Activated CD4-positive, alpha-beta memory T cell treated with anti-CD3 and anti-CD28 coated beads, Interleukin-2, amount 10 ng/mL, durations not matched to agents 7 days and 5 days (primary cell): ENCODE data around the gene SPRYD3. TPM values are rescaled to one million over a fixed set of nuclear protein-coding genes. Genes with fewer than 3 reads are reported as not detected.

Source experiments
- CTCF ChIA-PET: fragments of 350-600 bp; sonication (Branson Sonifier 250); formaldehyde crosslinking; loops from one replicate; lab custom pipeline; 2021; ENCODE audit warnings: antibody characterized with exemption, inconsistent platforms; lab: Charles Lee
- POLR2A ChIA-PET: fragments of 350-600 bp; sonication (Branson Sonifier 250); formaldehyde crosslinking; loops from one replicate; lab custom pipeline; 2021; ENCODE audit warnings: antibody characterized with exemption; lab: Charles Lee
- DNase-seq: peaks from one replicate; pipeline ENCODE4 v3.0.0-alpha.2; 2020
- H3K27ac Mint-ChIP-seq: one replicate; pipeline ENCODE4 v1.8.0; 2021; ENCODE audit warnings: mild to moderate bottlenecking, mixed read lengths
- H3K27me3 Mint-ChIP-seq: one replicate; pipeline ENCODE4 v1.8.0; 2021; ENCODE audit warnings: mixed read lengths
- H3K36me3 Mint-ChIP-seq: one replicate; pipeline ENCODE4 v1.8.0; 2021; ENCODE audit warnings: low read depth, mixed read lengths
- H3K4me1 Mint-ChIP-seq: one replicate; pipeline ENCODE4 v1.8.0; 2021; ENCODE audit warnings: mixed read lengths
- H3K4me3 Mint-ChIP-seq: one replicate; pipeline ENCODE4 v1.8.0; 2021; ENCODE audit warnings: mild to moderate bottlenecking, mixed read lengths
- H3K9me3 Mint-ChIP-seq: one replicate; pipeline ENCODE4 v1.8.0; 2021; ENCODE audit warnings: mixed read lengths
- total RNA-seq, 2 experiments: library from RNA; stranded (reverse); gene quantifications; one replicate each; pipeline ENCODE4 v1.2.3, GENCODE V29; 2021

The SPRYD3 gene
- total RNA-seq, 2 experiments from 2014 or later = 31.2 to 31.3 TPM

- no peak for DNase-seq
- POLR2A ChIA-PET = interaction anchor here (1.1 to 3.3 kb wide), 2 partner anchors 13 to 18 kb away, joined by 3 to 17 read pairs; partner anchors contain the start of gene SPRYD3
- H3K4me1 Mint-ChIP-seq = peaks cover 4% of the 10 kb centered on the region
- no peaks in the 10 kb centered on the region for H3K9me3 Mint-ChIP-seq
- H3K36me3 Mint-ChIP-seq = no peaks in the 10 kb centered on the region
- peaks cover 26% of the 10 kb centered on the region for H3K27me3 Mint-ChIP-seq
- H3K4me3 Mint-ChIP-seq = no peak overlapping the region
- H3K27ac Mint-ChIP-seq = no peak overlapping the region
- CTCF ChIA-PET = interaction anchor here (2.1 kb wide), 1 partner anchor 11 kb away, joined by 8 read pairs; the partner anchor contains the start of gene SOAT2
Observed at GRCh38 chr12:53091756-53092155, 12.6 kb upstream of the SPRYD3 start.

- no peak for DNase-seq
- Mint-ChIP-seq H3K27ac (no peak overlapping the region), H3K9me3 (no peaks in the 10 kb centered on the region), H3K27me3 (peaks cover 25% of the 10 kb centered on the region), H3K4me3 (no peak overlapping the region), H3K4me1 (peaks cover 4% of the 10 kb centered on the region), H3K36me3 (no peaks in the 10 kb centered on the region)
- CTCF ChIA-PET = interaction anchor here (1.0 kb wide), 1 partner anchor 11 kb away, joined by 5 read pairs; the partner anchor contains the start of gene SPRYD3
- POLR2A ChIA-PET = interaction anchor here (0.8 to 3.3 kb wide), 2 partner anchors 9 to 12 kb away, joined by 3 to 17 read pairs; partner anchors contain the start of gene SPRYD3
Observed at GRCh38 chr12:53090554-53090953, 11.4 kb upstream of the SPRYD3 start.

- Mint-ChIP-seq H3K4me1 (peaks cover 4% of the 10 kb centered on the region), H3K36me3 (no peaks in the 10 kb centered on the region), H3K9me3 (no peaks in the 10 kb centered on the region), H3K27ac (no peak overlapping the region), H3K4me3 (no peak overlapping the region), H3K27me3 (peaks cover 23% of the 10 kb centered on the region)
- DNase-seq = no peak
- ChIA-PET CTCF (interaction anchor here (1.0 kb wide), 1 partner anchor 11 kb away, joined by 5 read pairs; the partner anchor contains the start of gene SPRYD3), POLR2A (interaction anchor here (3.3 kb wide), 1 partner anchor 11 kb away, joined by 17 read pairs; the partner anchor contains the start of gene SPRYD3)
Observed at GRCh38 chr12:53090105-53090504, 10.9 kb upstream of the SPRYD3 start.

- CTCF ChIA-PET = interaction anchor here (1.4 to 2.9 kb wide), 3 partner anchors 13 to 20 kb away, joined by 7 to 10 read pairs (median 9); partner anchors contain the start of gene SOAT2
- H3K27ac Mint-ChIP-seq = no peak overlapping the region
- H3K36me3 Mint-ChIP-seq = no peaks in the 10 kb centered on the region
- peaks cover 4% of the 10 kb centered on the region for H3K4me1 Mint-ChIP-seq
- H3K4me3 Mint-ChIP-seq = no peak overlapping the region
- peaks cover 20% of the 10 kb centered on the region for H3K27me3 Mint-ChIP-seq
- DNase-seq = no peak
- POLR2A ChIA-PET = interaction anchor here (0.8 to 1.3 kb wide), 2 partner anchors 16 to 29 kb away, joined by 3 to 4 read pairs; no protein-coding TSS in a partner anchor
- no peaks in the 10 kb centered on the region for H3K9me3 Mint-ChIP-seq
Observed at GRCh38 chr12:53086361-53086760, 7.2 kb upstream of the SPRYD3 start.

- CTCF ChIA-PET = interaction anchor here (0.9 to 8.3 kb wide), 2 partner anchors 16 to 21 kb away, joined by 3 to 82 read pairs; partner anchors contain the start of gene SOAT2
- H3K4me1 Mint-ChIP-seq = peaks cover 29% of the 10 kb centered on the region
- DNase-seq = no peak
Observed at GRCh38 chr12:53082637-53083175, 3.5 kb upstream of the SPRYD3 start.

GRCh38 chr12:53078425-53079225 lies 565 bp downstream of the SPRYD3 start:
- POLR2A ChIA-PET = interaction anchor here (0.7 to 3.8 kb wide), 14 partner anchors 9 to 130 kb away, joined by 3 to 34 read pairs (median 6); partner anchors contain the start of genes CSAD, EIF4B, IGFBP6 and SOAT2
- H3K36me3 Mint-ChIP-seq = peaks cover 35% of the 10 kb centered on the region
- H3K4me3 Mint-ChIP-seq = peak overlapping the region; percentile 86
- no peak for DNase-seq
- H3K27ac Mint-ChIP-seq = peak overlapping the region; percentile 83
- CTCF ChIA-PET = interaction anchor here (1.0 to 8.3 kb wide), 12 partner anchors 12 to 243 kb away, joined by 3 to 82 read pairs (median 5); partner anchors contain the start of genes AAAS, EIF4B, IGFBP6 and SOAT2
- H3K9me3 Mint-ChIP-seq = no peaks in the 10 kb centered on the region
- H3K4me1 Mint-ChIP-seq = peaks cover 39% of the 10 kb centered on the region
- no peaks in the 10 kb centered on the region for H3K27me3 Mint-ChIP-seq

More at GRCh38 chr12:53082637-53083175, 3.5 kb upstream of the SPRYD3 start:
- POLR2A ChIA-PET = interaction anchor here (1.7 kb wide), 1 partner anchor 15 kb away, joined by 5 read pairs; the partner anchor contains the start of gene IGFBP6
- Mint-ChIP-seq H3K27ac (no peak overlapping the region), H3K36me3 (no peaks in the 10 kb centered on the region), H3K4me3 (no peak overlapping the region), H3K27me3 (peaks cover 11% of the 10 kb centered on the region), H3K9me3 (no peaks in the 10 kb centered on the region)

GRCh38 chr12:53077030-53077429 lies 2.2 kb downstream of the SPRYD3 start:
- Mint-ChIP-seq H3K9me3 (no peaks in the 10 kb centered on the region), H3K4me1 (peaks cover 38% of the 10 kb centered on the region), H3K27me3 (no peaks in the 10 kb centered on the region), H3K27ac (peak overlapping the region; percentile 6), H3K36me3 (peaks cover 42% of the 10 kb centered on the region), H3K4me3 (peak overlapping the region; percentile 86)
- DNase-seq = no peak
- CTCF ChIA-PET = interaction anchor here (0.6 to 8.3 kb wide), 4 partner anchors 10 to 23 kb away, joined by 4 to 82 read pairs (median 4); no protein-coding TSS in a partner anchor
- POLR2A ChIA-PET = interaction anchor here (0.8 to 1.3 kb wide), 2 partner anchors 14 to 17 kb away, joined by 3 read pairs; no protein-coding TSS in a partner anchor

- ChIA-PET POLR2A (interaction anchor here (1.3 kb wide), 1 partner anchor 14 kb away, joined by 3 read pairs; no protein-coding TSS in a partner anchor), CTCF (interaction anchor here (8.3 kb wide), 1 partner anchor 10 kb away, joined by 82 read pairs; no protein-coding TSS in a partner anchor)
- H3K27ac Mint-ChIP-seq = no peak overlapping the region
Observed at GRCh38 chr12:53076461-53076860, 2.7 kb downstream of the SPRYD3 start.

GRCh38 chr12:53074999-53075370 lies 4.2 kb downstream of the SPRYD3 start:
- no peaks in the 10 kb centered on the region for H3K9me3 Mint-ChIP-seq
- H3K4me1 Mint-ChIP-seq = peaks cover 31% of the 10 kb centered on the region
- POLR2A ChIA-PET = interaction anchor here (1.3 kb wide), 1 partner anchor 24 kb away, joined by 3 read pairs; no protein-coding TSS in a partner anchor
- DNase-seq = no peak
- H3K27me3 Mint-ChIP-seq = no peaks in the 10 kb centered on the region
- H3K27ac Mint-ChIP-seq = no peak overlapping the region
- no peak overlapping the region for H3K4me3 Mint-ChIP-seq
- CTCF ChIA-PET = interaction anchor here (1.4 to 8.3 kb wide), 2 partner anchors 8 to 24 kb away, joined by 7 to 82 read pairs; no protein-coding TSS in a partner anchor
- peaks cover 54% of the 10 kb centered on the region for H3K36me3 Mint-ChIP-seq

More at GRCh38 chr12:53076461-53076860, 2.7 kb downstream of the SPRYD3 start:
- Mint-ChIP-seq H3K36me3 (peaks cover 45% of the 10 kb centered on the region), H3K4me3 (no peak overlapping the region), H3K4me1 (peaks cover 38% of the 10 kb centered on the region), H3K9me3 (no peaks in the 10 kb centered on the region), H3K27me3 (no peaks in the 10 kb centered on the region)
- DNase-seq = no peak

- ChIA-PET POLR2A (interaction anchor here (1.2 to 1.8 kb wide), 2 partner anchors 18 to 23 kb away, joined by 3 to 4 read pairs; partner anchors contain the start of gene IGFBP6), CTCF (no interaction called here)
- Mint-ChIP-seq H3K27me3 (no peaks in the 10 kb centered on the region), H3K27ac (no peak overlapping the region), H3K4me3 (no peak overlapping the region), H3K36me3 (peaks cover 54% of the 10 kb centered on the region), H3K4me1 (peaks cover 26% of the 10 kb centered on the region), H3K9me3 (no peaks in the 10 kb centered on the region)
- DNase-seq = no peak
Observed at GRCh38 chr12:53074283-53074998, 4.7 kb downstream of the SPRYD3 start.

- Mint-ChIP-seq H3K9me3 (no peaks in the 10 kb centered on the region), H3K27me3 (no peaks in the 10 kb centered on the region), H3K36me3 (peaks cover 54% of the 10 kb centered on the region), H3K27ac (no peak overlapping the region), H3K4me3 (no peak overlapping the region), H3K4me1 (peaks cover 23% of the 10 kb centered on the region)
- DNase-seq = no peak
- POLR2A ChIA-PET = interaction anchor here (1.1 to 1.8 kb wide), 4 partner anchors 10 to 29 kb away, joined by 3 to 4 read pairs (median 3); partner anchors contain the start of genes IGFBP6 and SOAT2
- CTCF ChIA-PET = interaction anchor here (0.6 kb wide), 1 partner anchor 19 kb away, joined by 3 read pairs; no protein-coding TSS in a partner anchor
Observed at GRCh38 chr12:53073881-53074280, 5.3 kb downstream of the SPRYD3 start.
